Activated naive CD8-positive, alpha-beta T cell treated with anti-CD3 and anti-CD28 coated beads, Interleukin-2, amount 50 U/mL, for 24 hours (primary cell): ENCODE data around the gene CCND2.

ENCODE experiments used
- ATAC-seq: fragments of 150-1000 bp; cut with Tn5 transposase; one replicate; pipeline ENCODE4 v1.10.0; 2021
- DNase-seq: peaks from one replicate; pipeline ENCODE4 v3.0.0; 2021
- H3K27ac Mint-ChIP-seq: one replicate; pipeline ENCODE4 v1.8.0; 2021; ENCODE audit warnings: mild to moderate bottlenecking, mixed read lengths
- H3K27me3 Mint-ChIP-seq: one replicate; pipeline ENCODE4 v1.8.0; 2021; ENCODE audit warnings: mixed read lengths
- H3K36me3 Mint-ChIP-seq: one replicate; pipeline ENCODE4 v1.8.0; 2021; ENCODE audit warnings: low read depth, mixed read lengths
- H3K4me1 Mint-ChIP-seq: one replicate; pipeline ENCODE4 v1.8.0; 2021; ENCODE audit warnings: mixed read lengths
- H3K4me3 Mint-ChIP-seq: one replicate; pipeline ENCODE4 v1.8.0; 2021; ENCODE audit warnings: mild to moderate bottlenecking, moderate library complexity, mixed read lengths
- H3K9me3 Mint-ChIP-seq: one replicate; pipeline ENCODE4 v1.8.0; 2021; ENCODE audit warnings: mixed read lengths

CCND2 gene

GRCh38 chr12:4244868-4245267, 28.7 kb upstream of the CCND2 start:
- no peak for ATAC-seq
- Mint-ChIP-seq H3K36me3 (no peaks in the 10 kb centered on the region), H3K4me3 (no peak overlapping the region), H3K4me1 (peaks cover 8% of the 10 kb centered on the region), H3K9me3 (no peaks in the 10 kb centered on the region), H3K27me3 (peaks cover 8% of the 10 kb centered on the region), H3K27ac (no peak overlapping the region)
- no peak for DNase-seq

- peaks cover 8% of the 10 kb centered on the region for H3K27me3 Mint-ChIP-seq
- no peak overlapping the region for H3K27ac Mint-ChIP-seq
- no peaks in the 10 kb centered on the region for H3K9me3 Mint-ChIP-seq
- DNase-seq (no peak), ATAC-seq (no peak)
- no peak overlapping the region for H3K4me3 Mint-ChIP-seq
- no peaks in the 10 kb centered on the region for H3K36me3 Mint-ChIP-seq
- peaks cover 10% of the 10 kb centered on the region for H3K4me1 Mint-ChIP-seq
Observed at GRCh38 chr12:4245446-4245845, 28.1 kb upstream of the CCND2 start.

- H3K27ac Mint-ChIP-seq = no peak overlapping the region
- no peak for ATAC-seq
Observed at GRCh38 chr12:4246116-4246515, 27.4 kb upstream of the CCND2 start.

GRCh38 chr12:4250691-4251090, 22.9 kb upstream of the CCND2 start:
- H3K4me1 Mint-ChIP-seq = peaks cover 24% of the 10 kb centered on the region
- peak; percentile 44 for ATAC-seq

More at GRCh38 chr12:4246116-4246515, 27.4 kb upstream of the CCND2 start:
- no peaks in the 10 kb centered on the region for H3K36me3 Mint-ChIP-seq
- no peaks in the 10 kb centered on the region for H3K9me3 Mint-ChIP-seq
- peaks cover 8% of the 10 kb centered on the region for H3K27me3 Mint-ChIP-seq
- DNase-seq = no peak
- H3K4me3 Mint-ChIP-seq = no peak overlapping the region
- peaks cover 17% of the 10 kb centered on the region for H3K4me1 Mint-ChIP-seq

GRCh38 chr12:4251216-4251891, 22.2 kb upstream of the CCND2 start:
- H3K27me3 Mint-ChIP-seq = peaks cover 3% of the 10 kb centered on the region
- H3K4me1 Mint-ChIP-seq = peaks cover 28% of the 10 kb centered on the region
- no peaks in the 10 kb centered on the region for H3K9me3 Mint-ChIP-seq
- H3K27ac Mint-ChIP-seq = peak overlapping the region; percentile 70
- H3K4me3 Mint-ChIP-seq = peak overlapping the region; percentile 26
- DNase-seq = no peak
- H3K36me3 Mint-ChIP-seq = no peaks in the 10 kb centered on the region
- peak; percentile 92 for ATAC-seq

More at GRCh38 chr12:4250691-4251090, 22.9 kb upstream of the CCND2 start:
- Mint-ChIP-seq H3K27me3 (peaks cover 3% of the 10 kb centered on the region), H3K9me3 (no peaks in the 10 kb centered on the region), H3K27ac (peak overlapping the region; percentile 70), H3K4me3 (peak overlapping the region; percentile 26), H3K36me3 (no peaks in the 10 kb centered on the region)
- DNase-seq = peak; percentile 22

DNA sequence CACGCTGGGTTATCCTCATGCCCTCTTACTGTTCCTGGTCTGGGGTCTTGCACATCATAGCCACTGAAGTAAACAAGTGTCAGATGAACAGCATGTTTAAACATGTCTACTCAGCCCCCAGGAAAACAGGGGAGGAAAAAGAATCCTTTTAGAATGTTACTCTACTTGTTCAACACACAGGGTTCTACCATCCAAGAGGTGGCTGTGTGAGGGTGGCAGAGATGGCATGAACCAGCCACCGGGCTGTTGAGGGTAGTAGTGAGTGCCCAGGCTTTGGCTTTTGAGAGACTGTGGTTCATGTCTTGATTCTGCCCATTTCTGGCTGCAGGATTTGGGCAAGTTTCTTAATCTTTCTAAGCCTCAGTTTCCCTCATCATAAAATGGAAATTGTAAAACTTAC, 21.6 kb upstream of the CCND2 start:
- Mint-ChIP-seq H3K27ac (no peak overlapping the region), H3K27me3 (peaks cover 3% of the 10 kb centered on the region), H3K36me3 (no peaks in the 10 kb centered on the region), H3K4me1 (peaks cover 33% of the 10 kb centered on the region), H3K4me3 (no peak overlapping the region), H3K9me3 (no peaks in the 10 kb centered on the region)
- no peak for DNase-seq
- no peak for ATAC-seq

DNA sequence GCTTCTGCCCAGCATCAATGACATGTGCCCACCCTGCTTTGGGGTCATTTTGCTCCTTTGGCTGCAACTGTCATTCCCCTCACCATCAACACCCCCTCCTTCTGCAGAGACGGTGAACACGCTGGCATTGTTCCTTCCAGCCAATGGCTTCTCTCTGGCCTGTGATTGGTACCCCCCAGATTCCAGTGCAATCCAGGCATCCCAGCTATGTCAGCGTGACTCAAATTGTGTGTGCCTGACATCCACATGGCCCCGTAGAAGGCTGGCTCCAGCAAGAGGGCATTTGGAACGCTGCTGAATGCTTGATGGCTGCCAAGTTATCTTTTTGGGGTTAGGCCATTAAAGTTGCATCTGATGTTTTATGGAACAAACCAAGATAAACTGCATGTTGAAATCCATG, 21.0 kb upstream of the CCND2 start:
- Mint-ChIP-seq H3K9me3 (no peaks in the 10 kb centered on the region), H3K27ac (no peak overlapping the region), H3K4me3 (no peak overlapping the region), H3K36me3 (no peaks in the 10 kb centered on the region), H3K4me1 (peaks cover 39% of the 10 kb centered on the region), H3K27me3 (peaks cover 3% of the 10 kb centered on the region)
- ATAC-seq = no peak
- no peak for DNase-seq

GRCh38 chr12:4256043-4256826, 17.3 kb upstream of the CCND2 start:
- peaks cover 3% of the 10 kb centered on the region for H3K27me3 Mint-ChIP-seq
- H3K27ac Mint-ChIP-seq = no peak overlapping the region
- no peak for DNase-seq
- no peak overlapping the region for H3K4me3 Mint-ChIP-seq
- no peak for ATAC-seq
- H3K36me3 Mint-ChIP-seq = peaks cover 5% of the 10 kb centered on the region
- H3K4me1 Mint-ChIP-seq = peaks cover 29% of the 10 kb centered on the region
- H3K9me3 Mint-ChIP-seq = peaks cover 11% of the 10 kb centered on the region

DNA sequence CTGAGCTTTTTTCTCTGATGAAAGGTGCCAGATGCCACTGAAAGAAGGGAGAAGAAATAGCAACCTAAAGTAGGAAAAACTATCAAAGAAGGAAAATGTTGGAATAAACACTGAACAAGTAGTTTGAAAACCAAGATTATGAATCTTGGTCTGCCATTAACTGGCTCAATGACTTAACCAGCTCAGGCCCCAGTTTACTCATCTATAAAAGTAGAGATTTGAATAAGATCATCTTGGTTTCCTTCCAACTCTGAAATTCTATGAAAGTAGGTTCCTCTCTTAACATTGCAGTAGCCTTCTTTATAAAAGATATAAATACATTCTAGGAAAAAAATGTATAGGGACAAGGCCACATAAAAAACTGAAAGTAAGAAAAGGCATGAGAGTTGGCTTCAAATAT, 16.1 kb upstream of the CCND2 start:
- no peak for ATAC-seq
- Mint-ChIP-seq H3K4me3 (no peak overlapping the region), H3K36me3 (peaks cover 5% of the 10 kb centered on the region), H3K27me3 (peaks cover 3% of the 10 kb centered on the region), H3K9me3 (peaks cover 11% of the 10 kb centered on the region), H3K27ac (no peak overlapping the region), H3K4me1 (peaks cover 31% of the 10 kb centered on the region)
- no peak for DNase-seq

DNA sequence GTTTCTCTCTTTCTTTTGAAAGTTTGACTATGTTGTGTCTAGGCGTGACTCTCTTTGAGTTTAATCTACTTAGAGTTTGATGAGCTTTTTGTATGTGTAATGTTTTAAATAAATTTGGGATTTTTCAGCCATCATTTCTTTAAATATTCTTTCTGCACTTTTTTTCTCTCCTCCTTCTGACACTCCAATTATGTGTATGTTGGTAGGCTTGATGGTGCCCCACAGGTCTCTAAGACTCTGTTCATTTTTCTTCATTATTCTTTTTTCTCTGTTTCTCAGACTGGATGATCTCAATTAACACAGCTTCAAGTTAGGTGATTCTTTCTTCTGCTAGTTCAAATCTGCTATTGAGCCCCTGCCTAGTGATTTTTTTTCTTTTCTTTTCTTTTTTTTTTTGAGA, 14.5 kb upstream of the CCND2 start:
- Mint-ChIP-seq H3K36me3 (peaks cover 5% of the 10 kb centered on the region), H3K4me1 (peaks cover 29% of the 10 kb centered on the region), H3K4me3 (no peak overlapping the region), H3K9me3 (peaks cover 11% of the 10 kb centered on the region), H3K27ac (no peak overlapping the region), H3K27me3 (no peaks in the 10 kb centered on the region)
- no peak for ATAC-seq
- DNase-seq = no peak

DNA sequence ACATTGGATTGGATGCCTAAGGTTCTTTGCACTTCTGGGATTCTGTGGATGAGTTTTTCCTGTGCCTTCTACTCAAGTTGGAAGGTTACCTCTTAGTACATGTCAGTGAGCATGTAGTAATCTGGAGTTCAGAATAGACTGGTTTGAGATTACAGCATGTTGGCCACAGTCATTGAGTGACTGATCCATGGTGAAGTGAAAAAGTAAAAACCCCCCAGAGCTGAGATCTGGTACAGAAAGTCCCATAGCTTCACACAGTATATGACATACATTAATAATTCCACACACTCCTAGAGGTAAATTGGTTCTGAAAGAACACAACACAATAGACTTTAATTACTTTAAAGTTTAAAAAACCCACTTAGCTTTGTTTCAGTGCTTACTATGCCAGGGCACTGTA, 11.9 kb upstream of the CCND2 start:
- Mint-ChIP-seq H3K36me3 (peaks cover 5% of the 10 kb centered on the region), H3K27me3 (no peaks in the 10 kb centered on the region)
- peak; percentile 59 for ATAC-seq

GRCh38 chr12:4265280-4265679, 8.3 kb upstream of the CCND2 start:
- Mint-ChIP-seq H3K9me3 (no peaks in the 10 kb centered on the region), H3K27ac (no peak overlapping the region), H3K36me3 (no peaks in the 10 kb centered on the region), H3K4me3 (no peak overlapping the region), H3K27me3 (no peaks in the 10 kb centered on the region), H3K4me1 (peaks cover 28% of the 10 kb centered on the region)
- DNase-seq (no peak), ATAC-seq (no peak)

More for the DNA sequence above, 11.9 kb upstream of the CCND2 start:
- Mint-ChIP-seq H3K27ac (peak overlapping the region; percentile 24), H3K4me3 (no peak overlapping the region), H3K9me3 (peaks cover 11% of the 10 kb centered on the region), H3K4me1 (peaks cover 19% of the 10 kb centered on the region)
- no peak for DNase-seq

DNA sequence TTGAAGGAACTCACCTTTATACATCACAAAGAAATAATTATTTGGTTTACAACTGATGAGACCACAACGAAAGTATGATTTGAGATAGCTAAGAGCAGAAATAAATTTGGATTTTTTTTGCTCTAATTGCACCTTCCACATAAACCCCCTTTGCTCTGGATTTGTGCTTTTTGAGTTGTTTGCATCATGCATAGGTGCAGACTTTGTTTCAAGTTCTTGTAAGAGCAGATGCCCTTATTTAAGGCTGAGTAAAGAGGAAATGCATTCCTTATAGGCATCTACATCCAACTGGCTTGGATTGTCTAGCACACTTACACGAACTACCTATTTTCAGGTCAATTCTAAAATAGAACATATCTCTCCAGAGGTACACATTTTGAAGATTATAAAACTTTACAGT, 6.6 kb upstream of the CCND2 start:
- Mint-ChIP-seq H3K36me3 (peaks cover 2% of the 10 kb centered on the region), H3K27me3 (no peaks in the 10 kb centered on the region), H3K27ac (no peak overlapping the region), H3K4me3 (no peak overlapping the region), H3K4me1 (peaks cover 28% of the 10 kb centered on the region), H3K9me3 (no peaks in the 10 kb centered on the region)
- ATAC-seq = no peak
- no peak for DNase-seq

DNA sequence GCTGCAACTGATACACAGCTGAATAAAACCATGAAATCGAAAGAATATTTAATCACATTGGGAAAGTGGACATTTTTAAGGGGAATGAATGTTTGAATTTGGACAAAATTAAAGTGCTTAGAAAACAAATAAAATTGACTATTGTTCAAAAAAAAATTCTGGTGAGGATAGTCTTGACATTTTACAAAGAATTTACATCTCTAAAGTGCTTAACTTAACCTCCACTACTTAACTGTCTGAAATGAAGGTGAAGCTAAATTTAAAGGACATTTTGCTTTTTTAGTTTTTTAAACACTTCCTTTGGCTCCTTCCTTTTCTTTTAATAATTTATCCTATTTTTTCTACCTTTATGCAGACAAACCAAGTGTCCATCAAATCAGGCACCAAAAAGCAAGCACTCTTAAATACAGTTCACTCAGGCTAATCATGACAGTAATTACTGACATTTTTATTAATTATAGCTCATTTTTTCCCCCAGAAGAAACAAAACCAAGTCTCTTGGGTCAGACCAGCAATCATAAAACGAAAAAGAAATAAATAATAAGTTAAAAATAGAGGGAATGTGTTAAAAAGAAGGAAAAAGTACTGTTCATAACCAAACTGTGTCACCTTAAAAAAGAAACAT, 5.7 kb upstream of the CCND2 start:
- Mint-ChIP-seq H3K4me3 (peak overlapping the region; percentile 89), H3K9me3 (no peaks in the 10 kb centered on the region), H3K4me1 (peaks cover 29% of the 10 kb centered on the region), H3K27me3 (no peaks in the 10 kb centered on the region), H3K27ac (peak overlapping the region; percentile 100), H3K36me3 (peaks cover 2% of the 10 kb centered on the region)
- DNase-seq (no peak), ATAC-seq (no peak)
